Esophagus mucosa (tissue), 1 donor: ENCODE data around the gene IFNL2. TPM values are rescaled to one million over a fixed set of nuclear protein-coding genes. Genes with fewer than 3 reads are reported as not detected.
A peak's percentile ranks its signal among the peaks of the same experiment; 100 is the strongest.
"Not testable (repeated sequence)": the region's sequence is repeated elsewhere in the genome, so short reads cannot be mapped to it uniquely, and the experiment has no call there.

Experiments
- ATAC-seq: fragments of 200-7000 bp; cut with Tn5 transposase; one replicate; pipeline ENCODE4 v1.9.1; 2020
- total RNA-seq: library from RNA; stranded (reverse); gene quantifications from one replicate; pipeline ENCODE4 v1.2.4, GENCODE V29; 2023
- donor health status: DM: yes; HTN: yes; CAD: no.

Gene IFNL2
- total RNA-seq, 1 donor from 2014 or later: not detected

- no peak for ATAC-seq
These were observed 14.6 kb upstream of the IFNL2 start for GRCh38 chr19:39253374-39254149.

GRCh38 chr19:39254531-39255345 is 13.5 kb upstream of the IFNL2 start:
- ATAC-seq: no peak

- no peak for ATAC-seq
These were observed 11.0 kb upstream of the IFNL2 start for GRCh38 chr19:39257227-39257626.

DNA sequence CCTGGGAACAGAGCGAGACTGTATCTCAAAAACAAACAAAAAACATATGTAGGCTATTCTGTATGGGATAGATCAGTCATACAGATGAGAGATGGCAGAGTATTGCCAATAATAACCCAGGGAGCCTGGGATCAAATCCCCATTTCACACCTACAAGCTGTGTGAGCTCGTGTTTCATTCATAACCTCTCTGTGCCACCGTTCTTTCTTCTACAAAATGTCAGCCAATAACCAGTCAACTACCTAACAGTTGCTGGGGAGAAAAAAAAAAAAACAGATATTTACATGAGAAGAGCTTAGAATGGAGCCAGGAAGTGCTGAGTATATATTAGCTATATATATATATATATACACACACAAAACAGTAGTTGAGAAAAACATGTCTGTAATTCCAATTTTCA is 6.5 kb upstream of the IFNL2 start:
- ATAC-seq: no peak

- ATAC-seq: no peak
These were observed 5.7 kb upstream of the IFNL2 start for GRCh38 chr19:39262496-39262895.

DNA sequence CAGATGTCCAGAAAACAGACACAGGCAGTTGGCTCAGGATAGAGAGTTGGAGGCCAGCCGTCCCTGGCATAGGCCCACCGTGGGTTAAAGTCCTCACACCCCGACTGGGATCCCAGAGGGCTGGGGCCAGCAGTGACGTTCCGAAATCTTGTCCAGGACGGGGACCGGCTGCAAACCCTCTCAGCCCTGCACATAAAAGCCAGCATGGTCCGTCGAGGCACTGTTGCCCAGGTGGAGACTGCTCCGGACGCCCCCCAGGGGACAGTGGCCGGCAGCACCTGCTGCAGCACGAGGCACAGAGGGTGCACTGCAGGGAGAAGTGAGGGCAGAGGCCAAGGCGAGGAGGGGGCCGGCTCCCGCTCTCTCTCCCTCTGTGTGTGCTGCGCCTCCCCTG is 4.3 kb upstream of the IFNL2 start:
- no peak for ATAC-seq

- peak; percentile 18 for ATAC-seq
These were observed 3.6 kb upstream of the IFNL2 start for GRCh38 chr19:39264306-39265290.

DNA sequence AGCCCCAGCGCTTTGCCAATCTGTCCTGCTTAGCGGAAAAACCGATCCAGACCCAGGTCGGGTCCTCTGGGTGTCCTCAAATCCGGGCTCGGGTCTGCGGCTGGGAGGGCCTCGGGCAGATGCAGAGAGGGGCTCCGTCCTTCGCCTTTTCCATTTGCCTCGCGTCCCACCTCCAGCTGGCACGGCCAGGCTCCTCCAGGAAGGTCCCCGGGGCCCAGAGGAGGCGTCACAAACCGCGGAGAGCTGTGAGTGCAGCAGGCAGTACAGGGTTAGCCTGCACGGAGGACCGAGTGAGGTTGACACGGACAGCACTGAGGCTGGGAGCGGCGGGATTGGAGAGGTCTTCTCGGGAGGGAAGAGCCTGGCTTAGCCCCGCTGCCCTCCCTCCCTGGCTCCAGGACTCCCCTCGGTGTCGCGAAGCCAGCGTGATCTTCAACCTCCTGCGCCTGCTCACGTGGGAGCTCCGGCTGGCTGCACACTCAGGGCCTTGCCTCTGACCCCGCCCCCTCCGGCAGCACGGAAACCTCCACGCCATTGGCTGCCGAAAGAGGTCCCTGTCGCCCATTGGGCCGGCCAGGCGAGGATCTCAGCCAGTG is 2.8 kb upstream of the IFNL2 start:
- no peak for ATAC-seq

GRCh38 chr19:39268531-39269223 is 481 bp downstream of the IFNL2 start:
- ATAC-seq: not testable (repeated sequence)

- not testable (repeated sequence) for ATAC-seq
These were observed 1.2 kb downstream of the IFNL2 start for GRCh38 chr19:39269369-39269768.

DNA sequence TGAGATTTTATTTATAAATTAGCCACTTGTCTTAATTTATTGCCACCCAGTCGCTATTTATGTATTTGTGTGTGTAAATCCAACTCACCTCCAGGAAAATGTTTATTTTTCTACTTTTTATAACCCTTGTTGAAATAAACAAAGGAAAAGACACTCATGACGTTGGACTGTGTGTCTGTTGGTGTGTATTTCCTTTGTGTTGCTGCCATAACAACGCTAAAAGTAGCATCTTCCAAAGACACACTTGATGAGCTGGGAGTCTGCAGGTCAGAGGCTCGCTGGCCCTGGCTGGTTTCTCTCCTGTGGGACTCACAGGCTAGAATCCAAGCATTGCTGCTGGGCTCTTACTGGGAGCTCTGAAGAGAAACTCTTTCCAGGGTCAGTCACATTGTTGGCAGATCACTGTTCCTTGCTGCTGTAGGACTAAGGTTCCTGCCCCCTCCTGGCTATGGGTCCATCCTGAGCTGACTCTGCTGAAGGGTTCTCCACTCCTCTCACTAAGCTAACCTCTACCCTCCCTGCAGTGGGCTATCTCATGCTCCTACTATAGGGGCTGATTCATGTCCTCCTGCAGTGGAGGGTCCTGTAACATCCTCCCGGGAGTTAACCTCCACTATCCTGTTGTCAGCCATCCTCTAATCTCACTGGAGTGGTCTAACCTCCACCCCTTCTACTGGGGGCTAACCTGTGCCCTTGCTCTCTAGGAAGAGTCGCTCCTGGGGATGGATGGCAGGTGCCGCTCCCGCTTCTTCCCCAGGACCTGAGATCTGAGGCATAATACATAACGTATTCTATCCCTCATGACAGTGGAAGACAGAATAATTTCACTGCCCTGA is 2.1 kb downstream of the IFNL2 start:
- no peak for ATAC-seq

DNA sequence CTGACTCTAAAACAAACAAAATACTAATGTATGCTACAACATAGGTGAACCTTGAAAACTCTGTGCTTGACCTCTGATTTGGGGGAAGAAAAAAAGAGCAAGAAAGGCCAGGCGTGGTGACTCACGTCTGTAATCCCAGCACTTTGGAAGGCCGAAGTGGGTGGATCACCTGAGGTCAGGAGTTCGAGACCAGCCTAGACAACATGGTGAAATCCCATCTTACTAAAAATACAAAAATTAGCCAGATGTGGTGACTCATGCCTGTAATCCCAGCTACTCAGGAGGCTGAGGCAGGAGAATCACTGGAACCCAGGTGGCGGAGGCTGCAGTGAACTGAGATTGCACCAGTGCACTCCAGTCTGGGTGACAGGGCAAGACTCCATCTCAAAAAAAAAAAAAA is 5.7 kb downstream of the IFNL2 start:
- not testable (repeated sequence) for ATAC-seq

- no peak for ATAC-seq
These were observed 7.4 kb downstream of the IFNL2 start for GRCh38 chr19:39275578-39275977.

GRCh38 chr19:39276740-39277139 is 8.5 kb downstream of the IFNL2 start:
- no peak for ATAC-seq

- no peak for ATAC-seq
These were observed 9.4 kb downstream of the IFNL2 start for GRCh38 chr19:39277598-39277997.

GRCh38 chr19:39282021-39282420 is 13.8 kb downstream of the IFNL2 start:
- no peak for ATAC-seq

GRCh38 chr19:39284032-39284431 is 15.8 kb downstream of the IFNL2 start:
- no peak for ATAC-seq

DNA sequence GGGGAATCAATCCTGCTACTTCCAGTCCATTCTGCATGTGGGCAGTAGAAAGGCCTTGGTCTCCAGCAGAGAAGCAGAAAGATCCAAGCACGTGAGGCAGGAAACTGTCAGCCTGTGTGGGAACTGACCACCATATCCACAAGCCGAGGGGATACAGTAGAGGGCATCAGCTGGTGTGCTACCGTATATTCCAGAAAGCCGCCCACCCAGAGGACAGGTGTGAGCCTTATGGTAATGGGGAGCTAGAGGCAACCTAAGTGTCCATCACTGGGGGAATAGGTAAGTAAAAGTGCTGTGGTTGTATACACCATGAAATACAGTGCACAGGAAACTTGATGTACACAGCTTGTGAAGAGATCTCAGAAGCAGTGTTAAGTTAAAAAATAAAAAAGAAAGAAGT is 25.2 kb downstream of the IFNL2 start:
- ATAC-seq: no peak

- no peak for ATAC-seq
These were observed 28.0 kb downstream of the IFNL2 start, which contains the start of gene IFNL1 for GRCh38 chr19:39296055-39296645. TSS of gene IFNL1 (plus strand) at chr19:39296407. CDS start at chr19:39296422, 15 bp downstream.

DNA sequence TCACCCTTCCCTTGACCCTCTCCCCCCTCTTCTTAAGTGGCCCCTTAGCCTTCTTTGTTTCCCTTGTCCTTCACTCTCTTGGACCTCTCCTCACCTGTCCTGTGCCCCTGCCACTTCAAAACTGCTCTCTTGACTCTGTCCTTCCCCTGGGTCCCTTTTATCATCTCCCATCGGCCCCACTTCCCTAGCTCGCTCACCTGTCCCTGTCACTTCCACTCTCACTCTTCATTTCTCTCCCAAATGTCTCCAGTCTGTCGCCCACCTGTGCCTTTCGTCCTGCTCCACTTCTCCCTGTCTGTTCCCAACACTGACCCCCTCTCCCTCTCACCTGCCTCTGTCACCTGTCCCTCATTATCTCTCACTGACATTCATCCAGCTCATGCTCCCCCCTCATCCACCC is 28.7 kb downstream of the IFNL2 start:
- no peak for ATAC-seq
